Smooth muscle cell (in vitro differentiated cells): ENCODE measurements around the gene KRTAP10-8. TPM values are rescaled to one million over a fixed set of nuclear protein-coding genes. Genes with fewer than 3 reads are reported as not detected.

Experiments
- DNase-seq: peaks from one replicate; lab custom pipeline; 2025; ENCODE audit not compliant: unreplicated experiment; lab: John Stamatoyannopoulos, UW
- H2AFZ ChIP-seq: fragments of 200-600 bp; sonication (generic); 2 replicates; pipeline ENCODE4 v1.6.0; 2016; ENCODE audit warnings: antibody characterized with exemption, low read depth, mild to moderate bottlenecking
- H3F3A ChIP-seq: fragments of 200-600 bp; sonication (generic); 2 replicates; pipeline ENCODE4 v1.6.0; 2017; ENCODE audit warnings: antibody characterized with exemption, low read depth
- H3K27ac ChIP-seq: fragments of 200-600 bp; sonication (generic); 2 replicates; pipeline ENCODE4 v1.5.1; 2016; ENCODE audit warnings: low read depth, mild to moderate bottlenecking
- H3K27me3 ChIP-seq: fragments of 200-600 bp; sonication (generic); 2 replicates; pipeline ENCODE4 v1.6.1; 2016; ENCODE audit warnings: low read depth, mild to moderate bottlenecking
- H3K36me3 ChIP-seq: fragments of 200-600 bp; sonication (generic); 2 replicates; pipeline ENCODE4 v1.5.1; 2016; ENCODE audit warnings: low read depth
- H3K4me1 ChIP-seq: fragments of 200-600 bp; sonication (generic); 2 replicates; pipeline ENCODE4 v1.5.1; 2016; ENCODE audit warnings: low read depth
- H3K4me2 ChIP-seq: fragments of 200-600 bp; sonication (generic); 2 replicates; pipeline ENCODE4 v1.6.0; 2016; ENCODE audit warnings: mild to moderate bottlenecking
- H3K4me3 ChIP-seq: fragments of 200-600 bp; sonication (generic); 2 replicates; pipeline ENCODE4 v1.5.1; 2016; ENCODE audit warnings: mild to moderate bottlenecking
- H3K79me2 ChIP-seq: fragments of 200-600 bp; sonication (generic); 2 replicates; pipeline ENCODE4 v1.6.0; 2016; ENCODE audit warnings: low read depth, mild to moderate bottlenecking
- H3K9ac ChIP-seq: fragments of 200-600 bp; sonication (generic); 2 replicates; pipeline ENCODE4 v1.6.0; 2016; ENCODE audit warnings: low read depth
- H3K9me3 ChIP-seq: fragments of 200-600 bp; sonication (generic); replicated peaks from 2 replicates; pipeline ENCODE4 v1.5.1; 2016; ENCODE audit warnings: low read depth
- H4K20me1 ChIP-seq: fragments of 200-600 bp; sonication (generic); 2 replicates; pipeline ENCODE4 v1.6.0; 2016; ENCODE audit warnings: low read depth
- CTCF ChIP-seq: fragments of 200-600 bp; sonication (generic); IDR thresholded peaks from 2 replicates; pipeline ENCODE4 v1.5.1; 2017; ENCODE audit warnings: borderline replicate concordance, mild to moderate bottlenecking, antibody characterized with exemption; ENCODE audit not compliant: insufficient read depth, poor library complexity, severe bottlenecking
- WGBS: methylation state at CpG from one replicate; pipeline ENCODE4 v1.1.7; 2016; ENCODE audit warnings: low lambda C conversion rate; 5-methylcytosine and 5-hydroxymethylcytosine counted together
- polyA plus RNA-seq: library from polyadenylated mRNA; unstranded; fragments of >200 nt; fragmentation: Nextera tagmentation; extraction: Ambion mirVana; gene quantifications from 2 replicates; pipeline ENCODE4 v1.2.1, GENCODE V29; 2016
- total RNA-seq: library from RNA; depleted of rRNA; stranded (reverse); fragments of >200 nt; gene quantifications from 2 replicates; pipeline ENCODE4 v1.2.3, GENCODE V29; 2014

Gene KRTAP10-8
- total and polyA plus RNA-seq, 2 experiments from 2014 or later, result not detected

- no peak overlapping the region for H3K4me2 ChIP-seq
- H3K9me3 ChIP-seq, result no peaks in the 10 kb centered on the region
- 60% methylated on average over 8 of the region's 8 CpGs for WGBS
- H2AFZ ChIP-seq, result no peak overlapping the region
- TF ChIP-seq CTCF, result no peak
- no peak overlapping the region for H3K27ac ChIP-seq
- DNase-seq, result no peak
- no peaks in the 10 kb centered on the region for H3K36me3 ChIP-seq
- H4K20me1 ChIP-seq, result no peaks in the 10 kb centered on the region
- no peaks in the 10 kb centered on the region for H3K4me1 ChIP-seq
- H3K27me3 ChIP-seq, result no peaks in the 10 kb centered on the region
- no peaks in the 10 kb centered on the region for H3F3A ChIP-seq
- no peak overlapping the region for H3K4me3 ChIP-seq
- H3K79me2 ChIP-seq, result no peaks in the 10 kb centered on the region
- no peak overlapping the region for H3K9ac ChIP-seq
Measured at GRCh38 chr21:44617071-44617501, 5.2 kb downstream of the KRTAP10-8 start.

- Histone ChIP-seq H3K4me2 (no peak overlapping the region), H3K4me1 (no peaks in the 10 kb centered on the region), H4K20me1 (no peaks in the 10 kb centered on the region), H3K27ac (no peak overlapping the region), H3K9me3 (no peaks in the 10 kb centered on the region), H3K4me3 (no peak overlapping the region), H3K36me3 (no peaks in the 10 kb centered on the region), H3F3A (no peaks in the 10 kb centered on the region), H3K27me3 (no peaks in the 10 kb centered on the region), H3K79me2 (no peaks in the 10 kb centered on the region), H3K9ac (no peak overlapping the region), H2AFZ (no peak overlapping the region)
- TF ChIP-seq CTCF, result no peak
- DNase-seq, result no peak
- 62% methylated on average over 4 of the region's 4 CpGs for WGBS
Measured at GRCh38 chr21:44618504-44618903, 6.6 kb downstream of the KRTAP10-8 start.

GRCh38 chr21:44618909-44619308, 7.0 kb downstream of the KRTAP10-8 start:
- H3K4me1 ChIP-seq, result no peaks in the 10 kb centered on the region
- H3K9ac ChIP-seq, result no peak overlapping the region
- no peak overlapping the region for H3K4me3 ChIP-seq
- 93% methylated on average over 3 of the region's 3 CpGs for WGBS
- DNase-seq, result no peak
- TF ChIP-seq CTCF, result no peak
- no peak overlapping the region for H3K27ac ChIP-seq
- H3F3A ChIP-seq, result no peaks in the 10 kb centered on the region
- no peak overlapping the region for H2AFZ ChIP-seq
- no peaks in the 10 kb centered on the region for H3K79me2 ChIP-seq
- H3K4me2 ChIP-seq, result no peak overlapping the region
- H3K9me3 ChIP-seq, result no peaks in the 10 kb centered on the region
- no peaks in the 10 kb centered on the region for H3K27me3 ChIP-seq
- no peaks in the 10 kb centered on the region for H4K20me1 ChIP-seq
- no peaks in the 10 kb centered on the region for H3K36me3 ChIP-seq

GRCh38 chr21:44619886-44620285, 8.0 kb downstream of the KRTAP10-8 start:
- WGBS, result 87% methylated on average over 6 of the region's 6 CpGs
- no peaks in the 10 kb centered on the region for H3K4me1 ChIP-seq
- H2AFZ ChIP-seq, result no peak overlapping the region
- H3K79me2 ChIP-seq, result no peaks in the 10 kb centered on the region
- H3K9me3 ChIP-seq, result no peaks in the 10 kb centered on the region
- H3K4me2 ChIP-seq, result no peak overlapping the region
- no peaks in the 10 kb centered on the region for H3K36me3 ChIP-seq
- TF ChIP-seq CTCF, result no peak
- no peak overlapping the region for H3K9ac ChIP-seq
- no peak for DNase-seq
- H3K27ac ChIP-seq, result no peak overlapping the region
- H3K4me3 ChIP-seq, result no peak overlapping the region
- no peaks in the 10 kb centered on the region for H3F3A ChIP-seq
- H4K20me1 ChIP-seq, result no peaks in the 10 kb centered on the region
- no peaks in the 10 kb centered on the region for H3K27me3 ChIP-seq
